ENCODE results near the gene FMN2. TPM values are rescaled to one million over a fixed set of nuclear protein-coding genes. Genes with fewer than 3 reads are reported as not detected.

The FMN2 gene
- polyA plus RNA-seq, 2 of the 4 experiments (the other 2 are of a cell fraction), result 2.8 to 4.2 TPM

DNA sequence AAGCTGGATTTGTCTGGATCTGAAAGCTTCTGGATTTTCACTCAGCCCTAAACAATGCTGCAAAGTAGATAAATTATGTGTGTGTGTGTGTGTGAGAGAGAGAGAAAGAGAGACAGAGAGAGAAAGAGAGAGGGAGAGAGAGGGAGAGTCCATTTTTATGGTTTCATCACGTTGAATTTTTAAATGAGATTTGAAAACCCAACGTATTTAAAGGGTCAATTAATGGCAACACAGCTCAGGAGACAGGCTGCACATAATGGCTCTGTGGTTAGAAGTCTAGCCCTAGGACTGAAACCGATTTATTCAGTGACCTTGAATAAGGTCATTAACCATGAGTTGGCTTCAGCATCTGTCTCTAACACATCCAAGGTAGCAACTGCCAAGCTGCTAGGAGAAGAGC, 35.3 kb upstream of the FMN2 start:
- CTCF ChIA-PET, result interaction anchor here (0.7 to 1.8 kb wide), 3 partner anchors 27 to 110 kb away, joined by 3 to 4 read pairs (median 3); no protein-coding TSS in a partner anchor
- no peaks in the 10 kb centered on the region for H3K4me1 ChIP-seq
- H3K27ac ChIP-seq, result no peak overlapping the region
- POLR2A ChIA-PET, result no interaction called here
- FAIRE-seq (no peak), DNase-seq (ENCODE audit: low read depth in 1 of 2, low spot score in 1 of 2) (no peak), ATAC-seq (no peak)
- 23% methylated on average over 3 of the region's 3 CpGs for WGBS (ENCODE audit: missing lambda C conversion rate)
- H3K9me3 ChIP-seq, result no peaks in the 10 kb centered on the region
- H3K4me3 ChIP-seq, result no peak overlapping the region
- no peak for TF ChIP-seq MAZ (IDR thresholded peaks at IDR 0.05; ENCODE audit: borderline replicate concordance, low read depth, low read length)
- TF ChIP-seq, protein P1, sequence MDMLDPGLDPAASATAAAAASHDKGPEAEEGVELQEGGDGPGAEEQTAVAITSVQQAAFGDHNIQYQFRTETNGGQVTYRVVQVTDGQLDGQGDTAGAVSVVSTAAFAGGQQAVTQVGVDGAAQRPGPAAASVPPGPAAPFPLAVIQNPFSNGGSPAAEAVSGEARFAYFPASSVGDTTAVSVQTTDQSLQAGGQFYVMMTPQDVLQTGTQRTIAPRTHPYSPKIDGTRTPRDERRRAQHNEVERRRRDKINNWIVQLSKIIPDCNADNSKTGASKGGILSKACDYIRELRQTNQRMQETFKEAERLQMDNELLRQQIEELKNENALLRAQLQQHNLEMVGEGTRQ (IDR thresholded peaks at IDR 0.05), result no peak
- no peak for TF ChIP-seq GATA3 (IDR thresholded peaks at IDR 0.05; ENCODE audit: borderline replicate concordance)
- TF ChIP-seq EP300 (IDR thresholded peaks at IDR 0.05), result no peak
- TF ChIP-seq HEYL (CRISPR knock-in tag; IDR thresholded peaks at IDR 0.05), result no peak
- no peak for TF ChIP-seq NR3C1 (IDR thresholded peaks at IDR 0.05)
- TF ChIP-seq FOSL2 (IDR thresholded peaks at IDR 0.05), result no peak
- TF ChIP-seq FOSL2 (CRISPR knock-in tag; IDR thresholded peaks at IDR 0.05), result no peak
- TF ChIP-seq CBX8 (IDR thresholded peaks at IDR 0.05), result no peak
- TF ChIP-seq, protein P2, sequence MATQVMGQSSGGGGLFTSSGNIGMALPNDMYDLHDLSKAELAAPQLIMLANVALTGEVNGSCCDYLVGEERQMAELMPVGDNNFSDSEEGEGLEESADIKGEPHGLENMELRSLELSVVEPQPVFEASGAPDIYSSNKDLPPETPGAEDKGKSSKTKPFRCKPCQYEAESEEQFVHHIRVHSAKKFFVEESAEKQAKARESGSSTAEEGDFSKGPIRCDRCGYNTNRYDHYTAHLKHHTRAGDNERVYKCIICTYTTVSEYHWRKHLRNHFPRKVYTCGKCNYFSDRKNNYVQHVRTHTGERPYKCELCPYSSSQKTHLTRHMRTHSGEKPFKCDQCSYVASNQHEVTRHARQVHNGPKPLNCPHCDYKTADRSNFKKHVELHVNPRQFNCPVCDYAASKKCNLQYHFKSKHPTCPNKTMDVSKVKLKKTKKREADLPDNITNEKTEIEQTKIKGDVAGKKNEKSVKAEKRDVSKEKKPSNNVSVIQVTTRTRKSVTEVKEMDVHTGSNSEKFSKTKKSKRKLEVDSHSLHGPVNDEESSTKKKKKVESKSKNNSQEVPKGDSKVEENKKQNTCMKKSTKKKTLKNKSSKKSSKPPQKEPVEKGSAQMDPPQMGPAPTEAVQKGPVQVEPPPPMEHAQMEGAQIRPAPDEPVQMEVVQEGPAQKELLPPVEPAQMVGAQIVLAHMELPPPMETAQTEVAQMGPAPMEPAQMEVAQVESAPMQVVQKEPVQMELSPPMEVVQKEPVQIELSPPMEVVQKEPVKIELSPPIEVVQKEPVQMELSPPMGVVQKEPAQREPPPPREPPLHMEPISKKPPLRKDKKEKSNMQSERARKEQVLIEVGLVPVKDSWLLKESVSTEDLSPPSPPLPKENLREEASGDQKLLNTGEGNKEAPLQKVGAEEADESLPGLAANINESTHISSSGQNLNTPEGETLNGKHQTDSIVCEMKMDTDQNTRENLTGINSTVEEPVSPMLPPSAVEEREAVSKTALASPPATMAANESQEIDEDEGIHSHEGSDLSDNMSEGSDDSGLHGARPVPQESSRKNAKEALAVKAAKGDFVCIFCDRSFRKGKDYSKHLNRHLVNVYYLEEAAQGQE (IDR thresholded peaks at IDR 0.05), result no peak
- no peak for TF ChIP-seq HOXB5 (CRISPR knock-in tag; IDR thresholded peaks at IDR 0.05)
- no peak for TF ChIP-seq HOXB13 (CRISPR knock-in tag; IDR thresholded peaks at IDR 0.05; ENCODE audit: low read depth)
- TF ChIP-seq RNF2 (IDR thresholded peaks at IDR 0.05; ENCODE audit: borderline replicate concordance, low read depth), result no peak
- TF ChIP-seq, protein P3, sequence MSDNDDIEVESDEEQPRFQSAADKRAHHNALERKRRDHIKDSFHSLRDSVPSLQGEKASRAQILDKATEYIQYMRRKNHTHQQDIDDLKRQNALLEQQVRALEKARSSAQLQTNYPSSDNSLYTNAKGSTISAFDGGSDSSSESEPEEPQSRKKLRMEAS (IDR thresholded peaks at IDR 0.05), result no peak
- no peak for TF ChIP-seq CBX2 (IDR thresholded peaks at IDR 0.05; ENCODE audit: borderline replicate concordance, low read depth)
- no peak for TF ChIP-seq RARB (CRISPR knock-in tag; IDR thresholded peaks at IDR 0.05)
- TF ChIP-seq CHD2 (IDR thresholded peaks at IDR 0.05; ENCODE audit: low read length, partially characterized antibody), result no peak
- TF ChIP-seq MAFK (IDR thresholded peaks at IDR 0.05; ENCODE audit: partially characterized antibody), result no peak
- TF ChIP-seq, protein P4, sequence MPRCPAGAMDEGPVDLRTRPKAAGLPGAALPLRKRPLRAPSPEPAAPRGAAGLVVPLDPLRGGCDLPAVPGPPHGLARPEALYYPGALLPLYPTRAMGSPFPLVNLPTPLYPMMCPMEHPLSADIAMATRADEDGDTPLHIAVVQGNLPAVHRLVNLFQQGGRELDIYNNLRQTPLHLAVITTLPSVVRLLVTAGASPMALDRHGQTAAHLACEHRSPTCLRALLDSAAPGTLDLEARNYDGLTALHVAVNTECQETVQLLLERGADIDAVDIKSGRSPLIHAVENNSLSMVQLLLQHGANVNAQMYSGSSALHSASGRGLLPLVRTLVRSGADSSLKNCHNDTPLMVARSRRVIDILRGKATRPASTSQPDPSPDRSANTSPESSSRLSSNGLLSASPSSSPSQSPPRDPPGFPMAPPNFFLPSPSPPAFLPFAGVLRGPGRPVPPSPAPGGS (IDR thresholded peaks at IDR 0.05), result no peak
- TF ChIP-seq PHF8 (IDR thresholded peaks at IDR 0.05; ENCODE audit: borderline replicate concordance, low read depth), result no peak
- TF ChIP-seq CEBPB (IDR thresholded peaks at IDR 0.05), result no peak
- no peak overlapping the region for H3K4me2 ChIP-seq

DNA sequence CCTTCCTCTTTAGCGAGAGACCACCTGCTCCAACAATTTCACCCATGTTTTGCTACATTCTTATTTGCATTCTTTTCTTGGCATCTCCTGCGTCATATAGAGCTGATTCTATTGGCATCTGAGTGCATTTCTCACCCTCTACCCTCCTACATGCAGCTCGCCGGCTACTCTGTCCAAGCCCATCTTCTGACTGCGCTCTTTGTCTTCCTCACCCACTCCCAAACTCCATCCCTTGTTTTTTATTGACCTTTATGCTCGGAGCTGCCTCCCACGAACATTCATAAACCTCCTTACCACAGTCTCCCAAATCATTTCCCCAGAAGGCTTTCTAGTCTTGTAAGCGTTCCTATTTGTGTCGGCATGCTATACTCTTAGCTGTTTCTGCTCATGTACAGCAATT, 33.6 kb upstream of the FMN2 start:
- 73% methylated on average over 9 of the region's 9 CpGs for WGBS (ENCODE audit: missing lambda C conversion rate)
- no peak for DNase-seq (ENCODE audit: low read depth in 1 of 2, low spot score in 1 of 2)
- TF ChIP-seq HOXB13 (CRISPR knock-in tag; IDR thresholded peaks at IDR 0.05; ENCODE audit: low read depth) (no peak), FOSL2 (IDR thresholded peaks at IDR 0.05) (no peak), FOSL2 (CRISPR knock-in tag; IDR thresholded peaks at IDR 0.05) (no peak), MYC (IDR thresholded peaks at IDR 0.05; ENCODE audit: borderline replicate concordance, low read length) (no peak)
- no peaks in the 10 kb centered on the region for H3K9me3 ChIP-seq
- H3K4me3 ChIP-seq, result no peak overlapping the region
- H3K27ac ChIP-seq, result no peak overlapping the region
- POLR2A ChIA-PET, result no interaction called here
- FAIRE-seq, result no peak
- no peak overlapping the region for H3K4me2 ChIP-seq
- H3K4me1 ChIP-seq, result no peaks in the 10 kb centered on the region
- no peak for ATAC-seq
- CTCF ChIA-PET, result no interaction called here
